BJ (cell line): ENCODE data around the gene PRAC2. TPM values are rescaled to one million over a fixed set of nuclear protein-coding genes. Genes with fewer than 3 reads are reported as not detected.

Experiments used
- CTCF ChIA-PET: fragments of 350-600 bp; formaldehyde crosslinking; extraction: SDS; loops from one replicate; lab custom pipeline; 2021; ENCODE audit warnings: antibody characterized with exemption, inconsistent platforms; lab: Yijun Ruan, JAX
- POLR2A ChIA-PET: fragments of 300-600 bp; sonication (Branson Sonifier 250); formaldehyde crosslinking; extraction: SDS; loops from one replicate; lab custom pipeline; 2021; ENCODE audit warnings: antibody characterized with exemption; lab: Charles Lee
- DNase-seq: peaks from one replicate; pipeline ENCODE4 v3.0.0-alpha.2; 2011; ENCODE audit warnings: low read depth
- H3K27me3 ChIP-seq: 2 replicates; pipeline ENCODE4 v1.6.0; 2011; ENCODE audit warnings: low read length; ENCODE audit not compliant: control insufficient read depth, insufficient read depth
- H3K36me3 ChIP-seq: 2 replicates; pipeline ENCODE4 v1.5.1; 2011; ENCODE audit warnings: low read length; ENCODE audit not compliant: control insufficient read depth, insufficient read depth
- H3K4me3 ChIP-seq: 2 replicates; pipeline ENCODE4 v1.5.1; 2011; ENCODE audit warnings: low read depth, mild to moderate bottlenecking, control low read depth, low read length
- CTCF ChIP-seq: IDR thresholded peaks from 2 replicates; pipeline ENCODE4 v1.5.1; 2011; ENCODE audit warnings: low read depth, mild to moderate bottlenecking, control low read depth, inconsistent platforms, low read length, moderate library complexity; ENCODE audit not compliant: insufficient read depth
- polyA plus RNA-seq: library from polyadenylated mRNA; depleted of rRNA; stranded (reverse); fragments of >200 nt; gene quantifications from 2 replicates; pipeline ENCODE4 v1.2.3, GENCODE V29; 2011

Gene PRAC2
- polyA plus RNA-seq, 1 experiment, result 0.63 TPM

- no peak overlapping the region for H3K4me3 ChIP-seq
- TF ChIP-seq CTCF, result no peak
- POLR2A ChIA-PET, result no interaction called here
- H3K36me3 ChIP-seq, result no peaks in the 10 kb centered on the region
- H3K27me3 ChIP-seq, result peaks cover 68% of the 10 kb centered on the region
- no peak for DNase-seq
- CTCF ChIA-PET, result interaction anchor here (1.4 to 5.7 kb wide), 6 partner anchors 9 to 141 kb away, joined by 3 to 24 read pairs (median 6); partner anchors contain the start of genes HOXB13 and PRAC2
Measured at GRCh38 chr17:48737330-48738043, 14.5 kb downstream of the PRAC2 start.

GRCh38 chr17:48738424-48738802, 15.4 kb downstream of the PRAC2 start:
- CTCF ChIA-PET, result interaction anchor here (1.4 to 5.7 kb wide), 6 partner anchors 10 to 141 kb away, joined by 3 to 24 read pairs (median 6); partner anchors contain the start of genes HOXB13 and PRAC2

GRCh38 chr17:48738803-48739526, 16.0 kb downstream of the PRAC2 start:
- DNase-seq, result no peak
- Histone ChIP-seq H3K4me3 (no peak overlapping the region), H3K36me3 (no peaks in the 10 kb centered on the region), H3K27me3 (peaks cover 66% of the 10 kb centered on the region)
- CTCF ChIA-PET, result interaction anchor here (0.6 to 5.7 kb wide), 5 partner anchors 10 to 230 kb away, joined by 3 to 21 read pairs (median 4); partner anchors contain the start of gene HOXB13
- TF ChIP-seq CTCF, result no peak
- POLR2A ChIA-PET, result no interaction called here

More at GRCh38 chr17:48738424-48738802, 15.4 kb downstream of the PRAC2 start:
- POLR2A ChIA-PET, result no interaction called here
- DNase-seq, result no peak
- H3K4me3 ChIP-seq, result no peak overlapping the region
- H3K36me3 ChIP-seq, result no peaks in the 10 kb centered on the region
- peaks cover 65% of the 10 kb centered on the region for H3K27me3 ChIP-seq
- no peak for TF ChIP-seq CTCF

- ChIA-PET POLR2A (no interaction called here), CTCF (interaction anchor here (1.5 kb wide), 1 partner anchor 16 kb away, joined by 4 read pairs; no protein-coding TSS in a partner anchor)
Measured at GRCh38 chr17:48740537-48740936, 17.6 kb downstream of the PRAC2 start.

More at GRCh38 chr17:48740537-48740936, 17.6 kb downstream of the PRAC2 start:
- DNase-seq, result no peak
- no peak for TF ChIP-seq CTCF
- Histone ChIP-seq H3K36me3 (no peaks in the 10 kb centered on the region), H3K27me3 (peaks cover 63% of the 10 kb centered on the region), H3K4me3 (no peak overlapping the region)
